GM12878 (cell line): ENCODE results near the gene UNC119. TPM values are rescaled to one million over a fixed set of nuclear protein-coding genes. Genes with fewer than 3 reads are reported as not detected.

Source experiments
- ATAC-seq: fragments of 200-7000 bp; cut with Tn5 transposase; 3 replicates; pipeline ENCODE4 v1.9.1; 2020; ENCODE audit warnings: mild to moderate bottlenecking, moderate library complexity
- BruUV-seq: library from RNA; stranded (reverse); fragments of 400-500 nt; replicated peaks from 2 replicates; lab custom pipeline; 2021; lab: Mats Ljungman, UMichigan
- CTCF ChIA-PET: fragments of 300-600 bp; sonication (Branson Sonifier 250); formaldehyde crosslinking; extraction: SDS; loops from one replicate; lab custom pipeline; 2021; ENCODE audit warnings: inconsistent platforms; lab: Yijun Ruan, JAX
- POLR2A ChIA-PET: fragments of 350-600 bp; formaldehyde crosslinking; extraction: SDS; loops from one replicate; lab custom pipeline; 2021; ENCODE audit warnings: inconsistent platforms; lab: Charles Lee
- RAD21 ChIA-PET: fragments of 300-600 bp; sonication (Branson Sonifier 250); formaldehyde crosslinking; loops from one replicate; lab custom pipeline; 2023; ENCODE audit warnings: antibody characterized with exemption; ENCODE audit not compliant: unreplicated experiment; lab: Charles Lee
- SMC1A ChIA-PET: fragments of 300-600 bp; sonication (Branson Sonifier 250); formaldehyde crosslinking; loops from one replicate; lab custom pipeline; 2023; ENCODE audit not compliant: unreplicated experiment, uncharacterized antibody; lab: Charles Lee
- DNase-seq: peaks from one replicate; pipeline ENCODE4 v3.0.0-alpha.2; 2011; ENCODE audit warnings: low read depth, low spot score
- FAIRE-seq: peaks from 3 replicates; lab custom pipeline; 2011; peaks lifted over from hg19 to GRCh38; lab: Jason Lieb, UNC
- H2AFZ ChIP-seq: 2 replicates; pipeline ENCODE4 v1.6.0; 2011; ENCODE audit warnings: low read depth, low read length, control low read depth; ENCODE audit not compliant: control insufficient read depth
- H3K27ac ChIP-seq: 2 replicates; pipeline ENCODE4 v1.5.1; 2011; ENCODE audit warnings: control low read depth; ENCODE audit not compliant: control insufficient read depth, insufficient read depth
- H3K27me3 ChIP-seq, 2 experiments: replicated peaks in 1 of 2; 2 replicates each; pipeline versions ENCODE4 v1.6.0 to v1.6.1; 2011; ENCODE audit warnings: low read length in 1 of 2; ENCODE audit not compliant: control insufficient read depth in 2 of 2, insufficient read depth in 2 of 2
- H3K36me3 ChIP-seq, 2 experiments: 2 replicates each; pipeline ENCODE4 v1.5.1; 2011; ENCODE audit warnings: low read length in 1 of 2; ENCODE audit not compliant: control insufficient read depth in 2 of 2, insufficient read depth in 2 of 2
- H3K4me1 ChIP-seq: 2 replicates; pipeline ENCODE4 v1.6.1; 2011; ENCODE audit warnings: mild to moderate bottlenecking, low read length, moderate library complexity, mixed read lengths; ENCODE audit not compliant: control insufficient read depth, insufficient read depth
- H3K4me2 ChIP-seq: 2 replicates; pipeline ENCODE4 v1.6.0; 2011; ENCODE audit warnings: control low read depth; ENCODE audit not compliant: control insufficient read depth, insufficient read depth
- H3K4me3 ChIP-seq: fragments of 200-600 bp; sonication (generic); 2 replicates; pipeline ENCODE4 v1.5.1; 2016
- H3K79me2 ChIP-seq: 2 replicates; pipeline ENCODE4 v1.6.0; 2011; ENCODE audit warnings: low read length; ENCODE audit not compliant: control insufficient read depth, insufficient read depth
- H3K9ac ChIP-seq: 2 replicates; pipeline ENCODE4 v1.8.0; 2011; ENCODE audit warnings: low read length, control low read depth, mixed read lengths; ENCODE audit not compliant: control insufficient read depth, insufficient read depth
- H3K9me3 ChIP-seq: replicated peaks from 3 replicates; pipeline ENCODE4 v1.5.1; 2011; ENCODE audit warnings: mild to moderate bottlenecking, low read length; ENCODE audit not compliant: control insufficient read depth, insufficient read depth
- H4K20me1 ChIP-seq: 2 replicates; pipeline ENCODE4 v1.6.0; 2011; ENCODE audit not compliant: control insufficient read depth, insufficient read depth
- BACH1 ChIP-seq: fragments of 450-650 bp; IDR thresholded peaks from 2 replicates; pipeline ENCODE4 v1.6.1; 2017; ENCODE audit warnings: mild to moderate bottlenecking, borderline replicate concordance
- BRCA1 ChIP-seq: IDR thresholded peaks from 2 replicates; pipeline ENCODE4 v1.6.1; 2011; ENCODE audit warnings: low read depth, low read length, improper control_type of control experiment
- DPF2 ChIP-seq: fragments of 450-650 bp; IDR thresholded peaks from 2 replicates; pipeline ENCODE4 v1.6.1; 2017; ENCODE audit warnings: mild to moderate bottlenecking
- EED ChIP-seq: sonication (generic); IDR thresholded peaks from 2 replicates; pipeline ENCODE4 v1.6.1; 2016; ENCODE audit warnings: antibody characterized with exemption, low read depth
- EZH2 ChIP-seq: IDR thresholded peaks from 2 replicates; pipeline ENCODE4 v1.6.1; 2012; ENCODE audit warnings: low read depth, mild to moderate bottlenecking, control low read depth, inconsistent platforms, low read length, borderline replicate concordance; ENCODE audit not compliant: control insufficient read depth
- FOS ChIP-seq: IDR thresholded peaks from 3 replicates; pipeline ENCODE4 v1.6.1; 2011; ENCODE audit warnings: borderline replicate concordance; ENCODE audit not compliant: insufficient read length; ENCODE audit errors: extremely low read depth
- GABPA ChIP-seq: IDR thresholded peaks from 2 replicates; pipeline ENCODE4 v1.6.1; 2014; ENCODE audit warnings: antibody characterized with exemption, low read depth, mild to moderate bottlenecking, inconsistent platforms
- HDAC6 ChIP-seq: fragments of 200-600 bp; sonication (generic); IDR thresholded peaks from one replicate; pipeline ENCODE4 v1.8.0; 2017; ENCODE audit warnings: antibody characterized with exemption; ENCODE audit not compliant: unreplicated experiment
- KLF5 ChIP-seq: fragments of 450-650 bp; IDR thresholded peaks from 2 replicates; pipeline ENCODE4 v1.6.1; 2014; ENCODE audit warnings: mild to moderate bottlenecking; ENCODE audit not compliant: partially characterized antibody
- MTA3 ChIP-seq: IDR thresholded peaks from 2 replicates; pipeline ENCODE4 v1.6.1; 2012; ENCODE audit warnings: low read length, inconsistent platforms, borderline replicate concordance
- MYB ChIP-seq: fragments of 150-350 bp; IDR thresholded peaks from 2 replicates; pipeline ENCODE4 v1.6.1; 2014; ENCODE audit warnings: mild to moderate bottlenecking, low read depth, low read length, borderline replicate concordance
- PAX8 ChIP-seq: fragments of 450-650 bp; IDR thresholded peaks from 2 replicates; pipeline ENCODE4 v1.6.1; 2017; ENCODE audit warnings: mild to moderate bottlenecking, moderate library complexity
- PML ChIP-seq: IDR thresholded peaks from 2 replicates; pipeline ENCODE4 v1.6.1; 2012; ENCODE audit warnings: low read length, inconsistent platforms
- RAD51 ChIP-seq: fragments of 450-650 bp; IDR thresholded peaks from 2 replicates; pipeline ENCODE4 v1.6.1; 2016; ENCODE audit warnings: moderate library complexity, mild to moderate bottlenecking, inconsistent platforms
- SIX5 ChIP-seq: IDR thresholded peaks from 2 replicates; pipeline ENCODE4 v1.6.1; 2011; ENCODE audit warnings: mild to moderate bottlenecking, low read depth, low read length, moderate library complexity; ENCODE audit not compliant: severe bottlenecking
- SRF ChIP-seq, 2 experiments: IDR thresholded peaks; 2 replicates each; pipeline ENCODE4 v1.6.1; 2011; ENCODE audit warnings: low read depth in 2 of 2, low read length in 2 of 2, mild to moderate bottlenecking in 1 of 2, moderate library complexity in 1 of 2
- SUZ12 ChIP-seq: fragments of 200-600 bp; sonication (generic); IDR thresholded peaks from one replicate; pipeline ENCODE4 v1.6.1; 2018; ENCODE audit warnings: antibody characterized with exemption, mild to moderate bottlenecking; ENCODE audit not compliant: unreplicated experiment
- TARDBP ChIP-seq: IDR thresholded peaks from 2 replicates; pipeline ENCODE4 v1.6.1; 2016; ENCODE audit warnings: borderline replicate concordance
- ZBED1 ChIP-seq: IDR thresholded peaks from 2 replicates; pipeline ENCODE4 v1.6.1; 2016; ENCODE audit warnings: borderline replicate concordance
- WGBS: methylation state at CpG from one replicate; pipeline ENCODE4 v1.1.6; 2016; ENCODE audit warnings: low lambda C conversion rate; ENCODE audit not compliant: insufficient replicate concordance, insufficient coverage; ENCODE audit errors: missing lambda C conversion rate; 5-methylcytosine and 5-hydroxymethylcytosine counted together
- in situ Hi-C: fragments of 300-500 bp; cut with MboI; formaldehyde crosslinking; loops from 9 replicates; pipeline ENCODE4 v1.14.3; 2018; ENCODE audit warnings: mixed read lengths
- intact Hi-C: fragments of 100-400 bp; cut with micrococcal nuclease; formaldehyde crosslinking; loops from one replicate; pipeline ENCODE4 v1.14.2; 2022; ENCODE audit not compliant: unreplicated experiment
- polyA plus RNA-seq, 11 experiments: library from polyadenylated mRNA; depleted of rRNA in 4 of 11; unstranded in 6 of 11; stranded (reverse) in 5 of 11; fragments of >200 nt; fragmentation: Nextera tagmentation in 4 of 11; fragmentation: Illumina TruSeq in 1 of 11; extraction: Ambion mirVana in 4 of 11; extraction: Trizol in 1 of 11; gene quantifications; 1 replicate in 1 of 11; 2 replicates in 10 of 11; pipeline versions ENCODE4 v1.2.1 to v1.2.3, GENCODE V29; 2011 to 2016; ENCODE audit warnings: inconsistent platforms in 2 of 11, missing spikeins in 2 of 11, low read depth in 1 of 11
- total RNA-seq, 4 experiments: library from RNA; depleted of rRNA in 3 of 4; stranded (reverse); fragments of >200 nt in 3 of 4; fragmentation: Illumina TruSeq in 1 of 4; extraction: Trizol in 1 of 4; gene quantifications; 2 replicates each; pipeline versions ENCODE4 v1.2.1 to v1.2.3, GENCODE V29; 2013 to 2021
- TF ChIP-seq, protein P1 (sequence below): IDR thresholded peaks from 2 replicates; pipeline ENCODE4 v1.6.1; 2011; ENCODE audit warnings: borderline replicate concordance, low read depth, mild to moderate bottlenecking, moderate library complexity, mixed read lengths, low read length; ENCODE audit not compliant: insufficient read depth; ENCODE audit errors: extremely low read length
- TF ChIP-seq, protein P2 (sequence below): fragments of 450-650 bp; conservative IDR thresholded peaks from 2 replicates; pipeline ENCODE4 v1.6.1; 2017; ENCODE audit warnings: mild to moderate bottlenecking, moderate library complexity

UNC119 gene
- total and polyA plus RNA-seq, 10 of the 15 experiments (the other 5 are each of a cell fraction or from before 2014, with no cell fraction given): 2.7 to 436 (median 57.8) TPM

DNA sequence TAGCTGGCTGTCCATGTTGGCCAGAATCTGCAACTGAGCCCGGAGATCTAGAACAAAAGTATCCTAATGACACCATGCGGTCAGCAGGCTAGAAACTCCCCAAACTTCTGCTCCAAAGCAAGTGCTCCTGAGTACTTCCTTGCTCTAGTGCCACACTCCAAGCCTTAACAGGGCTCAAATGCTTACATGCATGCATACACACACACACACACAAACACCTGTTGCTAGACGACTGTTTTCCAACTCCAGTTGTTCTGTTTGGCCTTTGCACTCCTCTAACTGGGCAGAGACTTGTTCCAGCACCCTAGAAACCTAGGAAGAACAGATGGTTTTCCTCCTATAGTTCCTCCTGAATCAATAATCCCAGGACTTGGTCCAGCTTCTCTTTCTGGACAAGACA, 32.0 kb upstream of the UNC119 start:
- WGBS: 96% methylated on average over 3 of the region's 3 CpGs

DNA sequence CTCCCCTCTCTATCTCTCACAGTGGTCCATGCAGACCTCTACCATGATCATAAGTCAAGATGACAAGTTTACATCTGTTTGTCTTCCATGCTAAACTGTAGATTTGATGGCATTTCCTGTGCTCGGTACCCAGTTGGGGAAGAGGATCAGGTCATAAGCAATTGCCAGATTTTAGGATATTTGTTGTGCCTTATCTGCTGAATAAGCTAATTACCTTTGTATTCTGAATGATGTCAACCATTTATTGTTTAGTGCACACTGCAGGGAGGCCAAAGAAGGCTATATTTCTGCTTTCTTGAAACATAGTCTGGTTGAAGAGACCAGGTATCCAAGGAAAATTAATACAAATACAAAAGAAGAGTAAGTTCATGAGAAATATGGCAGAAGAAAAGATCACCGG, 30.1 kb upstream of the UNC119 start:
- ChIA-PET RAD21 (no interaction called here), SMC1A (interaction anchor here (1.1 kb wide), 1 partner anchor 15 kb away, joined by 4 read pairs; no protein-coding TSS in a partner anchor), CTCF (no interaction called here), POLR2A (no interaction called here)
- Histone ChIP-seq H3K27ac (no peak overlapping the region), H4K20me1 (no peaks in the 10 kb centered on the region), H3K27me3 (no peaks in the 10 kb centered on the region), H3K79me2 (no peaks in the 10 kb centered on the region), H3K9ac (no peak overlapping the region), H2AFZ (no peak overlapping the region), H3K4me2 (no peak overlapping the region), H3K36me3 (peaks cover 42 to 46% of the 10 kb centered on the region in 2 experiments), H3K4me1 (peaks cover 14% of the 10 kb centered on the region), H3K4me3 (no peak overlapping the region), H3K9me3 (no peaks in the 10 kb centered on the region)
- no peak for ATAC-seq
- FAIRE-seq: no peak
- in situ Hi-C loops: no loop called here
- DNase-seq: no peak
- 66% methylated on average over 2 of the region's 2 CpGs for WGBS
- no TSS peak for BruUV-seq
- intact Hi-C loops: no loop called here
- TF ChIP-seq MYB: no peak
- TF ChIP-seq PAX8: no peak
- TF ChIP-seq SRF (IDR thresholded peaks at IDR 0.05; ENCODE audit: low read depth in 2 of 2, low read length in 2 of 2): no peak
- TF ChIP-seq, protein P1, sequence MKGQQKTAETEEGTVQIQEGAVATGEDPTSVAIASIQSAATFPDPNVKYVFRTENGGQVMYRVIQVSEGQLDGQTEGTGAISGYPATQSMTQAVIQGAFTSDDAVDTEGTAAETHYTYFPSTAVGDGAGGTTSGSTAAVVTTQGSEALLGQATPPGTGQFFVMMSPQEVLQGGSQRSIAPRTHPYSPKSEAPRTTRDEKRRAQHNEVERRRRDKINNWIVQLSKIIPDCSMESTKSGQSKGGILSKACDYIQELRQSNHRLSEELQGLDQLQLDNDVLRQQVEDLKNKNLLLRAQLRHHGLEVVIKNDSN: no peak
- TF ChIP-seq BACH1: no peak
- TF ChIP-seq GABPA: no peak
- TF ChIP-seq TARDBP: no peak
- TF ChIP-seq DPF2: no peak
- TF ChIP-seq, protein P2, sequence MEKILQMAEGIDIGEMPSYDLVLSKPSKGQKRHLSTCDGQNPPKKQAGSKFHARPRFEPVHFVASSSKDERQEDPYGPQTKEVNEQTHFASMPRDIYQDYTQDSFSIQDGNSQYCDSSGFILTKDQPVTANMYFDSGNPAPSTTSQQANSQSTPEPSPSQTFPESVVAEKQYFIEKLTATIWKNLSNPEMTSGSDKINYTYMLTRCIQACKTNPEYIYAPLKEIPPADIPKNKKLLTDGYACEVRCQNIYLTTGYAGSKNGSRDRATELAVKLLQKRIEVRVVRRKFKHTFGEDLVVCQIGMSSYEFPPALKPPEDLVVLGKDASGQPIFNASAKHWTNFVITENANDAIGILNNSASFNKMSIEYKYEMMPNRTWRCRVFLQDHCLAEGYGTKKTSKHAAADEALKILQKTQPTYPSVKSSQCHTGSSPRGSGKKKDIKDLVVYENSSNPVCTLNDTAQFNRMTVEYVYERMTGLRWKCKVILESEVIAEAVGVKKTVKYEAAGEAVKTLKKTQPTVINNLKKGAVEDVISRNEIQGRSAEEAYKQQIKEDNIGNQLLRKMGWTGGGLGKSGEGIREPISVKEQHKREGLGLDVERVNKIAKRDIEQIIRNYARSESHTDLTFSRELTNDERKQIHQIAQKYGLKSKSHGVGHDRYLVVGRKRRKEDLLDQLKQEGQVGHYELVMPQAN: no peak
- no peak for TF ChIP-seq HDAC6
- no peak for TF ChIP-seq MTA3
- TF ChIP-seq SIX5: no peak
- TF ChIP-seq EZH2: no peak

More for the DNA sequence above, 32.0 kb upstream of the UNC119 start:
- no peak for FAIRE-seq
- no peaks in the 10 kb centered on the region for H3K9me3 ChIP-seq
- SMC1A ChIA-PET: interaction anchor here (1.9 kb wide), 1 partner anchor 13 kb away, joined by 4 read pairs; no protein-coding TSS in a partner anchor
- no peaks in the 10 kb centered on the region for H3K27me3 ChIP-seq
- peaks cover 5% of the 10 kb centered on the region for H3K4me1 ChIP-seq
- H4K20me1 ChIP-seq: no peaks in the 10 kb centered on the region
- no peak overlapping the region for H3K4me2 ChIP-seq
- peaks cover 41 to 46% of the 10 kb centered on the region in 2 experiments for H3K36me3 ChIP-seq
- TF ChIP-seq EED (no peak), SUZ12 (no peak), MTA3 (no peak), BRCA1 (no peak), KLF5 (no peak), PML (no peak), FOS (no peak), RAD51 (no peak), ZBED1 (no peak)
- TF ChIP-seq, all 136 proteins: peak for 0
- ChIA-PET POLR2A (no interaction called here), RAD21 (no interaction called here), CTCF (interaction anchor here (1.4 kb wide), 1 partner anchor 37 kb away, joined by 3 read pairs; no protein-coding TSS in a partner anchor)
- H3K4me3 ChIP-seq: no peak overlapping the region
- no TSS peak for BruUV-seq
- in situ Hi-C loops: no loop called here
- H2AFZ ChIP-seq: no peak overlapping the region
- no peak for ATAC-seq
- no peaks in the 10 kb centered on the region for H3K79me2 ChIP-seq
- intact Hi-C loops: no loop called here
- H3K27ac ChIP-seq: no peak overlapping the region
- H3K9ac ChIP-seq: no peak overlapping the region
- DNase-seq: no peak
